Esophagus squamous epithelium (tissue), 4 donors: ENCODE measurements around the gene CSAG3.
"Not testable (repeated sequence)": the region's sequence is repeated elsewhere in the genome, so short reads cannot be mapped to it uniquely, and the experiment has no call there.

Source experiments
- CTCF ChIP-seq, 6 experiments: fragments of 450-650 bp in 4 of 6; fragments of 200-600 bp in 2 of 6; sonication (generic) in 2 of 6; IDR thresholded peaks; one replicate each; pipeline ENCODE4 v1.5.1; 2016 to 2019; ENCODE audit warnings: antibody characterized with exemption in 6 of 6, mild to moderate bottlenecking in 4 of 6, moderate library complexity in 4 of 6
- POLR2A ChIP-seq, 4 donors: fragments of 450-650 bp; IDR thresholded peaks; one replicate each; pipeline ENCODE4 v1.6.1; 2017; ENCODE audit warnings: antibody characterized with exemption in 4 of 4, mild to moderate bottlenecking in 4 of 4, moderate library complexity in 3 of 4

- TF ChIP-seq CTCF, POLR2A (IDR thresholded peaks at IDR 0.05): not testable (repeated sequence)
Measured at GRCh38 chrX:152713815-152714787, 44.9 kb upstream of the CSAG3 start, which contains the start of gene MAGEA2B.
